NCI-H2029 treated with DMSO at 0.1 percent for 48 hours (cell line): ENCODE results near the gene CGRRF1.

Experiments used
- DNase-seq: peaks from one replicate; lab custom pipeline; 2025; lab: John Stamatoyannopoulos, UW

Gene CGRRF1

DNA sequence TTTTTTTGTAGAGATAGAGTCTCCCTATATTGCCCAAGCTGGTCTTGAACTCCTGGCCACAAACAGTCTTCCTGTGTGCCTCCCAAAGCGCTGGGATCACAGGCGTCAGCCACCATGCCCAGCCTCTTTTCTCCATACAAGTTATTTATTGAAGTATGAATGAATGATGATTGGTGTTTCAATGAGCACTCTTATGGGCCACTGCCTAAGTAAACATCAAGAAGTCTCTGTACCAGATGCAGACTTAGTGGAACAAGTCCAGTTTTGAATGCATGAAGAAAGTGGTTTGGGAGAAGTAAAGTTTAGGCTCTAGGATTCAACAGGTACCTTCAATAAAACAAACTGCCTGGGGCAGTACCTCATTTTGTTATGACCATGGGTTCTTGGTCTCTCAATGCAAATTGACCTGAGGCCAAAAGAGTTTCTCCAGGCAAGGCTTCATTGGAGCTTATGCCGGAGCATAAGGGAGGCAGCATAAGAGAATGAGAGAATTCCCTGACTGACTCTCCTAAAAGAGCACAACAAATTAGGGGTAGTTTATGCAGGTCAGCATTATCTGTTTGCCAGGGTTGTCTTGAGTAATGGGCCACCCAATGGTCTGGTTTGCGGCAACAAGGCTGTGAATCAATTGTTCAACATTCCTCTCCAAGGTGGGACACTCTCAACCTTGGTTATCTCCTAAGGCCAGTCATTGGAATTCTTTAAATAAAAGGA is 19.8 kb upstream of the CGRRF1 start:
- DNase-seq: no peak

DNA sequence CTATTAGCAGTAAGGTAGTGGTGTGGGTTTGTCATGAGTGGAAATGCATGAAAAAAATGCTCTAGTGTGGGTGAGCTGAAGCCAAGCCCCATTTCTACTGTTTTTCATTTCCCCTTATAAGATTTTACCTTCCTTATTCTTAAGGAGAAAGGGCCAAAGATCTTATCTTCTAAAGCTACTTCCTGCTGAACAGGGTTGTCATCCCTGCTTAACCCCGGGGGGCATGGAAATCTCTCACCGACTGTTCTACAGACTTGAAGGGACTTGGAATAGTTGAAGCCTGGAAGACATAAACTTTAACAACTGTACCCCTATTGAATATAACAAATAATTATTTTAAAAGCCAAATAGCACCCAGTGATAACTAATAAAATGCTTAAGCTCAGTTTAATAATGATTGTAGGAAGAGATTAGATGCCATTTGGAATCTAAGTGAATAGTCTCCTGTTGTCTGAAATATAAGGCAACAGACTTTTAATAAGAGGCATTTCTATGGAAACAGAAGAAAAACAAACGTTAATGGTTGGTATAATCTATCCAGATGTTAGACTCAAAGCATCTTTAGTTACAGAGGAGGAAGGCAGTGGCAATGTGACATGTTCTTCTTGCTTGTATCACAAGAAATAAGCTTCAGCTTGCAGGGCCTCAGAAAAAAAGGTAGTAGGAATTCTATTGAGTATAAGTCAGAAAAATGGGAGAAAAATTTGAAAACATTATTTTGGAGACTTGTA is 19.1 kb upstream of the CGRRF1 start:
- DNase-seq: no peak

- DNase-seq: no peak
Measured at GRCh38 chr14:54493293-54493692, 16.4 kb upstream of the CGRRF1 start.

DNA sequence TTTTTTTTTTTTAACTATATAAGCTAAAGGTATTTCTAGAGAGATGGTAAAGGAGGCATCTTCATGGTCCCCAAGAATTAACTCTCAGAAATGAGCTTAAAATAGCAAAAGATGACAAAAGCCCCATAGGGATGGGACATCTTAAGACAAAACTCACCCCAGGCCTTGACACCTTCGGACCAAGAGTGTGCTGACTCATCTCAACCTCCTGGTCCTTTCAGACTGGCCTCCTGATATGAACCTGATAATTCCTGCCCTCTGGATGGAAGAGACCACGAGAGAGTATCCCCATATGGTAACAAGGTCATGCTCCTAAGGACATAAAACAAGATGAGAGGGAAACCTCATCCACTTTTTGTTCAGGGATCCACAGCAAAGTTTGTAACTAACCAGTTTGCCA is 12.5 kb upstream of the CGRRF1 start:
- DNase-seq: no peak

DNA sequence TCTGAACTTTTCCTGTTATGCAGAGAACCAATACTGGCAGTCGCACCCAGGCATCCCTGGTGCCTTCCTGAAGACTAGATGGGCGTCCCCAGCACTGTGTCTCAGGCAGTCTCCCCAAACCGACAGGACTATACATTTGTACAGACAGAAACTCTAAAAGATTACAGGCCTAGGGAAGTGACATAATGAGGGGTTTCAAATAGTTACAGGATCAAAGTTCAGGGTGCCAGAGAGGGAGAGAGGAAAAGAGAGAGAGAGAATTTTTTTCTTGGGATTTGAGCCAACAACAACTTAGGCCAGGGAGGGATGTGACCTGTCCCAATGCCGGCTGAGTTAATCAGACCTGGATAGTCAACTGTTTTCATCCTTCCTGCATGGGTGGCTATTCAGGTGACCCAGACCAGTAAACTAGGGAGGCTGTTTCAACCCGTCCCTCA is 11.6 kb upstream of the CGRRF1 start:
- DNase-seq: no peak

- DNase-seq: no peak
Measured at GRCh38 chr14:54498579-54498978, 11.1 kb upstream of the CGRRF1 start.

GRCh38 chr14:54500744-54501143 is 9.0 kb upstream of the CGRRF1 start:
- no peak for DNase-seq

DNA sequence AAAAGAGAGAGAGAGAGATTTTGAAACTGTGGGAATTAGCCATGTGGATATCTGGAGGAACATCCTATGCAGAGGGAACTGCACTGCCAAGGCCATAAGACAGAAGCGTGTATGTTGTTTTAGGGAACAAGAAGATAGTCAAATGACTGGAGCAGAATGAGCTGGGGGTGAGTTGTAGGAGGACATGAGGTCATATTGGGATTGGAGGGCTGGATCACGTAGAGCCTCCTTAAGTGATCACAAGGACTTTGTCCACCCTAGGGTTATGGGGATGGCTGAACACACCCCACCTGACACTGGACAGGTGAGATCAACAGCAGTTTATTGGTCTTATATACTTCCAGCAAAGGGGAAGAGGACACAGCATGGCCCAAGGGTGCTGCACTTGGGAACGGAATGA is 8.2 kb upstream of the CGRRF1 start:
- no peak for DNase-seq

GRCh38 chr14:54502602-54503001 is 7.1 kb upstream of the CGRRF1 start:
- no peak for DNase-seq

GRCh38 chr14:54503486-54503885 is 6.2 kb upstream of the CGRRF1 start:
- no peak for DNase-seq

- no peak for DNase-seq
Measured at GRCh38 chr14:54512393-54512792, 2.7 kb downstream of the CGRRF1 start.

DNA sequence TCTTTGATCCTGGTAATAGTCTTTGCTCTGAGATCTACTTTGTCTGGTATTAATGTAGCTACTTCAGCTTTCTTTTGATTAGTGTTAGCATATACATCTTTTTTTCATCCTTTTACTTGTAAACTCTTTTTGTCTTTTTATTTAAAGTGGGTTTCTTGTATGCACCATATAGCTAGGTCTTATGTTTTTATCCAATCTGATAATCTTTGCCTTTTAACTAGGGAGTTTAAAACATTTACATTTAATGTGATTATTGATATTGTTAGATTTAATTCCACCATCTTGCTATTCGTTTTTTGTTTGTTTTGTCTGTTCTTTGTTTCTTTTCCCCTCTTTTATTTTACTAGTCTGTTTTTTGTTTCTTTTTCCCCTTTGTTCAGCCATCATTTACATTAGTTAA is 6.0 kb downstream of the CGRRF1 start:
- DNase-seq: no peak

- no peak for DNase-seq
Measured at GRCh38 chr14:54516709-54517108, 7.0 kb downstream of the CGRRF1 start.

DNA sequence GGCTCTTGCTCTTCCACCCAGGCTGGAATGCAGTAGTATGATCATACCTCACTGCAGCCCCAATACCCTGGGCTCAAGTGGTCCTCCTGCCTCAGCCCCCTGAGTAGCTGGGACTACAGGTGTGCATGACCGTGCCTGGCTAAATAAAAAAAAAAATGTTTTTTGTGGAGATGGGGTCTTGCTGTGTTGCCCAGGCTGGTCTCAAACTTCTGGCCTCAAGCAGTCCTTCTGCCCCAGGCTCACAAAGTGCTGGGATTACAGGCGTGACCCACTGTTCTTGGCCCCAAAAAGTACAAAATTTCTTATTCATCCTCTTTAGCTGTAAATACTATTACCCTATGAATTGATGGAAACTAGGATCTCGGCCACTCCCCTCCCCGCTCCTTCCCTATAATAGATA is 14.7 kb downstream of the CGRRF1 start:
- no peak for DNase-seq

DNA sequence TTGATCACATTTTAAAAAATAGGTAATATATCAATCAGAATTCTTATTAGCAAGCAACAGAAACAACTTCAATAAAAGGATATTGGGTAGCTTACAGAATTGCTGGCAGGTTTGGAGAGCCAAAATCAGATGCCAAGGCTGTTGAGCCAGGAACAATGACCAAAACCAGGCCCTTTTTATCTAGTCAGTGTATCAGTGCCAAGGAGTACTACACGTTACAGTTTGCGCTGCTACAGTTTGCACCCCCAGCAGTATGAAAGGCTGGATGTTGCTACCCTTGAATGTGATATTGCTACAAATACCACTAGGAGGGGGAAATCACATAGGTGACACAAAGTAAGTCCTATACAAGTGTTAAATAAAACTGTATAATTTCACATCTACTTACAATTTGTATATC is 19.3 kb downstream of the CGRRF1 start:
- DNase-seq: no peak

GRCh38 chr14:54529811-54530210 is 20.1 kb downstream of the CGRRF1 start:
- DNase-seq: no peak

DNA sequence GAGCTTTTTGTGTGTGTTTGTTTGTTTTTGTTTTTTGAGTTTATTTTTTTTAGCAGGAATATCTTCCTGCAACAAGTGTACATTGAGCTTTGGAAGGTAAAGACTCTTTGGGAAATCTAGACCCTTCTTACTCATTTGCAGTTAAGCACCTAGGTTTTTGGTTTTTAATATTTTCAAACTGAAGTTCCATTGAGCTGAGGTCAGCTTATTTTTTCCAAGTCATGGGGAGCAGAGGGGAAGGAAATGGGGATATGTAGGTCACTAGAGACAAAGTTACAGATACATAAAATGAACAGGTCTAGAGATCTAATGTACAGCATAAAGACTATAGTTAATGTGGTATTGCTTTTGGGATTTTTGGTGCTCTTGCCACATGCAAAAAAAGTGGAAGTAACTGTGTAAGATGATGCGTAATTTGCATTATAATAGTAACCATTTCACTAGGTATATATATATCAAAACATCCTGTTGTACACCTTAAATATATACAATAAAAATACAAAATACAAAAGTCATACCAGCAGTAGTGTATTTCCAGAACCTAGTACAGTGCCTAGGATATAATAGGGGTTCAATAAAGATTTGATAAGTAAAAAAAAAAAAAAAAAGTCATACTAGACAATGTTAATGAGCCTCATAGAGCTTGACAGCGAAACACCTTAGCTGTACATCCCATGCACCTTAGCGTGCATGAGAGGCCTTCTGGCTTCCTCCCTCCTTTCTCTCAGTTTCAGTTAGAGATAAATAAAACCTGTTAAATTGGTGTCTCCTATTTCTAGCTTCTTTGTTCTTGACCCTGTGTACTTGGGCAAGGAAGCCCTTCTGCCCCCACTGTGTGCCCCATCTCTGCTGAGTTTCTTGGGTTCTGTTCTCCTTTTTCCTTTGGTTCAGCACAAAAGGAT is 22.7 kb downstream of the CGRRF1 start:
- no peak for DNase-seq

DNA sequence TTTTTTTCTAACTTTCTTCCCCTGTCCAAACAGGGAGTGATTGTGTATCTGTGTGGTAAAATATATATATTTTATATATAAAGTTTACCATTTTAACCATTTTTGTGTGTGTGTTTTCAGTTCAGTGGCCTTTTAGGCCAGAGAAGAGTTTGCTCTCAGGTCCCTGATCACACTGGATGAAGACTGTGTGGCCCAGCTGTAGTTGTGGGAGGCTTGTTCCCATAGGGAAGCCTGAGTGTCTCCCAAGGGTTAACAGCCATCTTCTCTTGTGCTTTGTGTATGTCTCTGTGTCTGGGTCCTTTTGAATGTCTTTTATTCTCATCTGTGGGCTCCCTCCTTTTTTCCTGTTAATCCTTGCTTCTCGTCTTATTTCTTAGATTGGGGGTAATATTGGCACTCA is 23.4 kb downstream of the CGRRF1 start:
- no peak for DNase-seq

DNA sequence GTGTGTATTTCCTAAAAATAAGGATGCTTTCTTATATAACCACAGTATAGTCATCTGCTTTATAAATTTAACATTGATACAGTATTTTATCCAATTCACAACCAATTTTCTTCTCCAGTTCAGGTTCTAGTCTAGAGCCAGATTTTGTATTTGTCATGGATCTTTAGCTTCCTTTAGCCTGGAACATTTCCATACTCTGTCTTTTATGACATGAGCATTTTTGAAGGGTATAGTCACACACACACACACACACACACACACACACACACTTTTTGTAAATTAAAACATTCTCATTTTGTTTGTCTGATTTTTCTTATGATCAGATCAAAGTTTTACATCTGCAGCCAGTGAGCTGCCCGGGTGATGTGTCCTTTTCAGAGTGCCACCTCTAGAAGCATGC is 25.4 kb downstream of the CGRRF1 start:
- DNase-seq: no peak

GRCh38 chr14:54535646-54536045 is 25.9 kb downstream of the CGRRF1 start:
- DNase-seq: no peak

GRCh38 chr14:54537651-54538050 is 27.9 kb downstream of the CGRRF1 start:
- DNase-seq: no peak

DNA sequence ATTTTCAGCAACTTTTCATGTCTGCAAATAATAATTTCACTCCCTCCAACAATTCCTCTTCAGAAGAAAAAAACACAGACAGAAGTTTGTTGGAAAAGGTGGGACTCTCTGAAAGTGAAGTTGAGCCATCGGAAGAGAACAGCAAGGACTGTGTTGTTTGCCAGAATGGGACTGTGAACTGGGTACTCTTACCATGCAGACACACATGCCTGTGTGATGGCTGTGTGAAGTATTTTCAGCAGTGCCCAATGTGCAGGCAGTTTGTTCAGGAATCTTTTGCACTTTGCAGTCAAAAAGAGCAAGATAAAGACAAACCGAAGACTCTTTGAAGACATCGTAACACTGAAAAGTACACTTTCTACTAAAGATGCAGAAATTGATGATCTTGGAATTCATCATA is 28.3 kb downstream of the CGRRF1 start:
- DNase-seq: no peak

DNA sequence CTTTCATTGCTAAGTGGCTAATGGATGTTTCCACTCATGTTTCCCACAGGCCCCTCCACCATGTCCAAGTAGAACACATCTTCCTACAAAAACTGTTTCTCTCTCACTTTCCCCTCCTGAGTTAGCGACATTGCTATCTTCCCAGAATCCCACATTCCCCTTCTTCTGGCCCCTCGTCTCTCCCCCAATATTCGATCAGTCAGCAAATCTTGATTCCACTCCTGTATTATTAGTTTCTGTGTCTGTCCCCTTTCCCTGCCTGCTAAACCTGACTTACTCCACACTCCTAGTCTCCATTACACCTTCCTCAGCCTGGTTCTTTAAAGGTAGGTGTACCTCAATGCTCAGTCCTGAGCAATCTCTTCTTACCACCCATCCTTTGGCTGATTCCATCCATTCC is 37.9 kb downstream of the CGRRF1 start:
- DNase-seq: no peak
